Measurements from ENCODE around the gene EMC7.

DNA sequence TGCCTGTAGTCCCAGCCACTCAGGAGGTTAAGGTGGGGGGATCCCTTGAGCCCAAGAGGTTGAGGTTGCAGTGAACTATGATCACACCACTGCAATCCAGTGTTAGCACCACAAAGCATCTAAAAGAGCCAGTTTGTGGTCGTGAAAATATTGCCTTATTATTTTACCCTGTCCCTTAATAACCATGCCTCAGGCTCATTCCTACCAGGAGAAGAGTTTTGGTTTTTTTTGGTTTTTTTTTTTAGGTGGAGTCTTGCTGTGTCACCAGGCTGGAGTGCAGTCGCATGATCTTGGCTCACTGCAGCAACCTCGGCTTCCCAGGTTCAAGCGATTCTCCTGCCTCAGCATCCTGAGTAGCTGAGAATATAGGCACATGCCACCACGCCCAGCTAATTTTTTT is 44.8 kb downstream of the EMC7 start:
- TF ChIP-seq, protein P1, sequence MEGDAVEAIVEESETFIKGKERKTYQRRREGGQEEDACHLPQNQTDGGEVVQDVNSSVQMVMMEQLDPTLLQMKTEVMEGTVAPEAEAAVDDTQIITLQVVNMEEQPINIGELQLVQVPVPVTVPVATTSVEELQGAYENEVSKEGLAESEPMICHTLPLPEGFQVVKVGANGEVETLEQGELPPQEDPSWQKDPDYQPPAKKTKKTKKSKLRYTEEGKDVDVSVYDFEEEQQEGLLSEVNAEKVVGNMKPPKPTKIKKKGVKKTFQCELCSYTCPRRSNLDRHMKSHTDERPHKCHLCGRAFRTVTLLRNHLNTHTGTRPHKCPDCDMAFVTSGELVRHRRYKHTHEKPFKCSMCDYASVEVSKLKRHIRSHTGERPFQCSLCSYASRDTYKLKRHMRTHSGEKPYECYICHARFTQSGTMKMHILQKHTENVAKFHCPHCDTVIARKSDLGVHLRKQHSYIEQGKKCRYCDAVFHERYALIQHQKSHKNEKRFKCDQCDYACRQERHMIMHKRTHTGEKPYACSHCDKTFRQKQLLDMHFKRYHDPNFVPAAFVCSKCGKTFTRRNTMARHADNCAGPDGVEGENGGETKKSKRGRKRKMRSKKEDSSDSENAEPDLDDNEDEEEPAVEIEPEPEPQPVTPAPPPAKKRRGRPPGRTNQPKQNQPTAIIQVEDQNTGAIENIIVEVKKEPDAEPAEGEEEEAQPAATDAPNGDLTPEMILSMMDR (IDR thresholded peaks at IDR 0.05) = no peak
- TF ChIP-seq POLR2A (IDR thresholded peaks at IDR 0.05) = no peak
- TF ChIP-seq EP300 (IDR thresholded peaks at IDR 0.05) = no peak
